Cerebellar cortex (tissue), 1 donor: ENCODE results near the gene BFSP2.

ENCODE experiments used
- DNase-seq: peaks from one replicate; pipeline ENCODE4 v3.0.0-alpha.2; 2015; ENCODE audit warnings: low spot score

BFSP2 gene

DNA sequence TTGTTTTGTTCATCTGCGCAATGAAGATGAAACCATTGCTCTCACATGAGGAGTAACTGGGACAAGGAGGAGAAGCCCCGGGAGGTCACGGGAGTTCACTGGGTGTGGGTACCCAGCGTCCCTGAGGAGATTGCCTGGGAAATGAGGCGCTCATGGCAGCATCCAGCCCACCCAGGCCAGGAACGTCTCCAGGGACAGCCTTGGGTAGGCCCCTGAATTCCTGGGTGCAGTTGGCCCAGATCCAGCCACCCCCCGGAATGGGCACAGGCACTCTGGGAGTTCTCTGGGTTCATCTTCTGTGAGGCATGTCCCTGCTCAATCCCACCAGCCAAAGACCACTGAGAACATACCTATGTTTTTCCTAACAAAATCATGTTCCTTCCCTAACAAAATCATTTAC lies 18.5 kb downstream of the BFSP2 start:
- DNase-seq, result no peak

DNA sequence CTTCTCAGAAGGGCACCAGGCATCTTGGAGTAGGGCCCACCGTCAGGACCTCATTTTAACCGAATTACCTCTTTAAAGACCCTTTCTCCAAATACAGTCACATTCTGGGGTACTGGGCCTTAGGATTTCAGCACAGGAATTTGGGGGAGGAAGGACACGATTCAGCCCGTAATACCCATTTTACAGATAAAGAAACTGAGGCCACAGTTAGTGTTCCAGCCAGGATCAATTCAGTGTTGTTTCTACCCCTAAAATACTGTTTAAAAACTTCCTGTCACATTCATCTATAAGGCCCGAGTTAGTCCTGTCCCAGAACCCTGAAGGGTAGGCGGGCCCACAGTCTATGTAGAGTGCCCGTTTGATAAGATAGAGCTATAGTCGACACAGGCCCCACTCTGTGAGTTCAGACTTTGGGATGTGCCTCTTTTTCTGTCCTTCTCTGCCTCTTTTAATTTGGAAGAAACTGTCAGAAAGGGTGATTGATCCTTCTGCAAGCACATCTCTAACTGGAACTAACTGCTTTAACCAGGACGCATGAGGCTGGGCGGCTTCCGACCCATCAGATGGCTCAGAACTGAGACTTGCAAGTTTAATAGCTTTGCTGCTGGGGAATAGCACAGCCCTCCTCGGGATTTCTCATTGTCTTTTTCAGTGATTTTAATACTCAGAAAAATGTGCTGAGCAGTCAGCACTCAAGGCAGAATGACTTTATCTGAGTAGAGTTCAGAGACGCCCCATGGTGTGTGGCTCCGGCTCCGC lies 19.5 kb downstream of the BFSP2 start:
- no peak for DNase-seq

DNA sequence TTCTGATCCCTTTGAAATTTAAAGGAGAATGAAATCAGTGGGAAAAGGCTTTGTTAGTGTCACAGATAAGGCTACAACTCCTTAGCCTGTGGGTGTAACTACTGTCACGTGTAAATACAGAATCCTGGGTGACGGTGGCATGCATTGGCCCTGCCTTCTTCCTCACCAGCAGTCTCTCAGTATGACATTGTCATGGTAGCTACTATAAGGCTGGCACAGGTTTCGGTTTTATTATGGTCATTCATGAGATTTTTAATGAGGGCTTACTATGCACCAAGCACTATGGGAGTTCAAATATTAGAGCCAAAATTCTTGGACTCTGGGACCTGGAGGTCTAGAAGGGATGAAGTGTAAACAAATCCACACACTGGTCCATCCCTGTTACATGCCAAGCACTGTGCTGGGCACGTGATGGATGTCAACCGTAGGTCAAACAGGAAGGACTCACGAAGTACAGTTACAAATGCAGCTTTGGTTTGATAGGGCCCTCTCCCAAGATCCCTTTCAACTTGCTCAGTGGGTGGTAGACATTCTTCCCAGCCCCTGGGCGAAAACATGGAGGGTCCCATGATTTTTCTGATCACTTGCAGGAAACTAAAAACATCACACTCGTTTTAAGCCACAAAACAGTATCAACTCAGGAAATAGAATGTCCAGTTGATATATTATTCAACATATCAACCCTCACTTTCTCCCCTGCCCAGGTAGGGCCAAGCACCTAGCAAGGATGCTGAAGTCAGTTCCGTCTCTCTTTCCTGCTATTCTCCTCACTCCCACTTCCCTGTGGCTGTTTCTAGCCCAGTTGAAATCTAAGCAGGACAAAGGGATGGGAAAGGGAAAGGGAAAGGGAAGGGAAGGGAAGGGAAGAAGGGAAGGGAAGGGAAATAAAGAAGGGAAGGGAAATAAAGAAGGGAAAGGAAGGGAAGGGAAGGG lies 25.3 kb downstream of the BFSP2 start:
- no peak for DNase-seq

DNA sequence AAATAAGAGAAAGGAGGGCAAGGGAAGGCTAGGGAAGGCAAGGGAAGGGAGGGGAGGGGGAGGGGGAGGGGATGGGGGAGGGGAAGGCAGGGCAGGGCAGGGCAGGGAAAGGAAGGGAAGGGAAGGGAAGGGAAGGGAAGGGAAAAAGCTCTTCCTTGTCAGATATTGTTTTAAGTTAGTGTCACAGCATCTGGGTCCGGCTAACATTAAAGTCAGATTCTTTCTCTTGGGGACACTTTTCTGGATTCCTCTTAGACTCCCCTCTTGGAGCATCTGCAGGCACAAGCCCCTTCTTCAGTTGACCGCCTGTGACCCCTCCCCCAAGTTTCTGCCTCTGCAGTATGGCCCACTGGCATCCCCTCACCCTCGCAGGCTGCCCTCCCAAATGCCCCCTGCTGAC lies 26.0 kb downstream of the BFSP2 start:
- no peak for DNase-seq

DNA sequence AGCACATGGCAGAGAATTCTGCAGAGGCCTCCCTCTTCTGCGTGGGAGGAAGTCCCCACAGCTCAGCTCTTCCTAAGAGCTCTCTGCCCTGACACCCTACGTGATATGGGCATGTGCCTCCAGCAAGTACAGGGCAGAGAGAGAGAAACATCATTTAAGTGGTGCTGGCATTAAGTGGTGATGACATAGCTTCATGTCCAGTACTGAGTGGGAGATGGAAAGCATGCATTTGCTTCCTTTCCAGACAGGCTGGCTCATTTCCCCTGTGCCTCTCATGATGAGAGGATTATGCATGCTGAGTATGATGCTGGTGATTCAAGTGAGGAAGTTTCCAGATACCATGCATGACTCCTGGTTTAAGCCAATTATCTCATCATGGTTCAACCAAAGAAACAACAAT lies 26.9 kb downstream of the BFSP2 start:
- DNase-seq, result no peak

DNA sequence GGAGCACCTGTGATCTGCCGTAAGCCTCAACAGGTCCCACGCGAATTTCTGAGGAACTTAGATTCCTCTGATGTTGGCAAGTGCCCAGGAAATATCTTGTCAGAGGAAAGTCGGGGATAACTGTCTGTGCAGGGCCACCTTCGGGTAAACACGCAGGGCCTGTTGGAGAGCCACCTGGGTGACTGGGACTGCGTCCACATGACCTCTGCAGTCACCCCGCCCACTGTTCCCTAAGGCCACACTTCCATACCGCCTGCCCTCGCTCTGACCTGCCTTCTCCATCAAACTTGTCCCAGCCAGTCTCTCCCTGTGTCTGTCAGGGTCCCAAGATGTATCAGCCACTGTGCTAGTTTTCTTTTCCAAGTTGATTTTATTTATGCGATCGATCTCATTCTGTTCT lies 28.7 kb downstream of the BFSP2 start:
- no peak for DNase-seq

DNA sequence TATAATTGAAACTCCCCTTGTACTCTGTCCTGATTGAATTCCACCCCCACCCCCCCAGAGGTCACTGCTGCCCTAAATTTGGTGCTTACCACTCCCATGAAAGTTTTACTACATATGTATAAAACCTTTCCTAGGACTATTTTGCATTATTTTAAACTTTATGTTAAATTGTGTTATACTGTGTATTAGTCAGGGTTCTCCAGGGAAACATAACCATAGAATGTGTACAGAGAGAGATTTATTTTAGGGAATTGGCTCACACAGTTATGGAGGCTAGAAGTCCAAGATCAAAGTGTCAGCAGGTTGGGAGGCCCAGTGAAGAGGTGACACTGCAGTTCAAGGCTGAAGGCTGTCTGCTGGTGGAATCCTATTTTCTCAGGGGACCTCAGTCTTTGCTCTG lies 29.2 kb downstream of the BFSP2 start:
- no peak for DNase-seq

DNA sequence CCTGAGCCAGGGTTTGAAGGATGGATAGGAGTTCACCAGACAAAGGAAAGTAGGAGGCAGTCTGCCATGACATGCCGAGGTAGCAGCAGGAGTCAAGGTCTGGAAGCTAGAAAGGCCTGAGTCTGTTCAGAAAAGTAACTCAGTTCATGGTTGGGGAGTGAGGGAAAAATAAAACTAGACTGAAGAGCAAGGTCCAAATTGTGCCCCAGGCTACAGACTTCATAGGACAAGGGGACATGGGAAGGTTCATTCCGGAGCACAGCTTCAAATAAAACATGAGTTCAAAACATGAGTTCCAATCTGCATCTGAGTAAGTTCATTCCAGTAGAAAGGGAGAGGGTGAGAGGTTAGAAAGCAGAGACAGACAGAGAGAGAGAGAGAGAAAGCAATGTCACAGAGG lies 39.7 kb downstream of the BFSP2 start:
- no peak for DNase-seq

DNA sequence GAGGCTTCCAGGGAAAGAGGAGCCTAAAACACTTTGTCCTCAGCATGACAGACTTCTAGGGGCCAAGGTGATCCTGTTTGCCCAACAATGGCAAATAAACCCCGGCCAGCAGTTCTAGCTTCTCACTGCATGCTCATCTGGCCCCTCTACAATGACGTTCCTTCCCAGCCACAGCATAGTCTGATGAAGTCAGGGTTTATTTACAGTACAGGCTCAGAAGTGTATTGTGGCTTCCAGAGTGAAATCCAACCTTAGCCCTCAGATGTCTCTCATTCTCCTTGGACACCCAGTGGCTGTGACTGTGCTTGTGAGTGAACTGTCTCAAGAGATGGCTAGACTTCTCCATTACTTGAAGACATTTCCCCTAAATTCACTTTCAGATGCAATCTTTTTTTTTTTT lies 40.8 kb downstream of the BFSP2 start:
- no peak for DNase-seq

DNA sequence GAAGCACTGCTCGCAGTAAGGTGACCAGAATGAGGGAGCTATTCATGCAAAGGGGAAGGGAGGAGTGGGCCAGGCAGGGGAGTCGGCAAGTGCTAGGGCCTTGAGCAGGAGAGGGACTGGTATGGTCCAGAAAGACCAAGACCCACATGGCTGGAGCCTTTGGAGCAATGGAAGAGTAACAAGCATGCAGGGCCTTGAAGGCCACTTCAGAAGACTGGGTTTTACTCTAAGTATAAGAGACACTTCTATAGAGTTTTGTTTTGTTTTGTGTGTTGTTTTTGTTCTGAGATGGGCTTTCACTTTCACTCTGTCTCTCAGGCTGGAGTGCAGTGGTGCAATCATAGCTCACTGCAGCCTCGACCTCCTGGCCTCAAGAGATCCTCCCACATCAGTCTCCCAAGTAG lies 42.0 kb downstream of the BFSP2 start:
- no peak for DNase-seq

DNA sequence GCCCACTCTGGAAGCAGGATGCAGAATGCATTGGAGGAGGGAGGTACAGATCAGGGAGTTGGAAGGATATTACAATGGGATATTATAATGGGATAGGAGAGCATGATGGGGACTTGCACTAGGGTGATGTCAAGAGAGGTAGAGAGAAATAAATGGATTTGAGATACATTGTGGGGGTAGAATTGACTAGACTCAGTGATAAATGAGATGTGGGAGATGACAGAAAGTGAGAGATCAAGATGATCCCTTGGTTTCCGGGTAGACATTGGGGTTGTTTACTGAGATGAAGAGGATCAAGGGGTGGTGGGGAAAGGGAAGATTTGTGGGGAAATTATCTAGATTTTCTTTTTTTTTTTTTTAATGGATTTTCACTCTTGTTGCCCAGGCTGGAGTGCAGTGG lies 42.7 kb downstream of the BFSP2 start:
- DNase-seq, result no peak

DNA sequence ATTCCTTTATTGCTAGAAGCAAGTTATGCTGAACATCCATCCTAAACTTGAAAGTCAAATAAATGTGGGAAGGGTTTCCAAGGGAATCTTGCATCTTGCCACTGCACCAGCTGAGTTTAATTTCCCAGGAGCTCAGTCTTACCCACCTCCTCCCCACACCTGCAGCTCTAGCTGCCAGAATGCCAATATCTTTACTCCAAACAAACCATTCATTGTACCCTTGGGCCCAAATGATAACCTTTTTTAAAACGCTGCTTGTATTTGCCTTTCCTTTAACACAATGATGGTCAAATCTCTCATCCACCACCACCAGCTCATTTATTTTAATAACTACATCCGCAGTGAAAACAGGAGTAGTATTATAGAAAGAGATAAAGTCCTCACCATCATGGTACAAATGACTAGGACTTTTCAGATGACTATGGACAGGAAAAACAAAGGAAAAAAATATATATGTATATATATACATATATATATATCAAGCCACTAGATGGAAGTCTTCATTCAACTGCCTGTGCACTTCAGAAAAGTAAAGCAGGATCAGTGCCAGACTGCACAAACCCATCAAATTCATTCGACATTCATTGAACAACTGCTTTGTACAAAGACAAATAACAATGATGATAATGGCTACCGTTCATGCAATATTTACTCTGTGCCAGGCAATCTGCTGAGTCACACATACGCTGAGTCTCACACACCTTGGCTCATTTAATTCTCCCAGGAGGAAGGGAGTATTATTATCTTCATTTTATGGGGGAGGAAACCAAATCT lies 44.0 kb downstream of the BFSP2 start:
- DNase-seq, result no peak

DNA sequence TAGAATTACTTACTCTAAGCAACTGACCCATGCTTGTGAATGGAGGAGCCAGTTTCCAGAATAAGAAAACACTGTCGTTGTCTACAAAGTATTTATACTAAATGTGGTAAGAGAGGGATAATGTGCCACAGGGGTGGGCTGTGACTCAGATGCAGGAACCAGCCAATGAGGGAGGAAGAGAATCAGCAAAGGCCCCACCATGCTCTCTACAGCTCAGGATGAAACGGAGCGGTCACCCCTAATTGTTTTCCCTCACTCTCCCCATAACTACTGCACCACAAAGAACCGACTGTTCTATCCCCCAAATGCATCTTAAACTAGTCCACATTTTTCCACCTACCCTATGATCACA lies 44.5 kb downstream of the BFSP2 start:
- DNase-seq, result no peak

DNA sequence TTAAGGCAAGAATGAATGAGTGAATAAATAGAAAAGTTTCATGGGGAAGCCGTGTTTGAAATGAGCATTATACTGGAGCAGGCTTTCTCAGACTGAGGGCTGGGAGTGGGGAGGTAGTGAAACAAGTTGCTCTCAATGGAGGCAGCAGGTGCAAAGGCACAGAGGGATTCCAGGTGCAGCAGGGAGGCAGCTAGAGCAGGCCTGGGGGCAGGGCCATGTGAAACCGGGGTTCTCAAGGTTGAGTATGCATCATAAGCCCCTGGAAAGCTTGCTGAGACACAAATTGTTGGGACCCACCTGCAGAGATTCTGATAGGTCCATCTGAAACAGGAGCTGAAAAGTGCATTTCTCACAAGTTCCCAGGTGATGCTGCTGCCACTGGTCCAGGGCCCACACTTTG lies 45.3 kb downstream of the BFSP2 start:
- no peak for DNase-seq

DNA sequence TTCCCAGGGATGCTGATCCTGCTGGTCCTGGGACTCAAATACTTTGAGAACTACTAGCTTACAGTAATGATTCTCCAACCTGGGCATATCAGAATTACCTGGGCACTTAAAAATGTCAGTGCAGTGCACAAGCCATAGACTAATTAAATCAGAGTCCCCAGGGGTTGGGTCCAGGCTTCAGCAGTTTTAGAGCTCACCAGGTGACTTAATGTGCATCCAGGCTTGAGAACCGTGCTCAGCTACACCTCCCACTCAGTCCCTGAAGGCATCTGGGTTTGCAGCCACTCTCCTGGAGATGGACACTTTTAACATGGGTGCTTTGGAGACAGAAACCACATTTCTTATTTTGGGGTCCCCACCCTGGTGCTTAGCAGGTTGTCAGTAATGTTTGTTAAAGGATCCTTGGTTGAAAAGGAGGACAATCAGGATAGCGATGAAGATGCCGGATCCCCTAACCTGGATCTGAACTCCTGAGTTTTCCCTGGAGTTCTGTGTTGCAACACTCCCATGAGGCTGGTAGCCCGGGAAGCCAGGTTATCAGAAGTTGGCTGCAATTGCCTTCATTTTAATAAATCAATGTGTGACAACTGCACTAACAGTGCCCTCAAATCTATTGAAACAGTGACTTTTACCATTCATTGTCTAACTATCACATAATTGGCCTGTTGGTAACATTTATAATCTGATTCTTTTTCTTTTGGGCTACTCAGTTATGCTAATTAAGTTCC lies 48.1 kb downstream of the BFSP2 start:
- DNase-seq, result no peak

DNA sequence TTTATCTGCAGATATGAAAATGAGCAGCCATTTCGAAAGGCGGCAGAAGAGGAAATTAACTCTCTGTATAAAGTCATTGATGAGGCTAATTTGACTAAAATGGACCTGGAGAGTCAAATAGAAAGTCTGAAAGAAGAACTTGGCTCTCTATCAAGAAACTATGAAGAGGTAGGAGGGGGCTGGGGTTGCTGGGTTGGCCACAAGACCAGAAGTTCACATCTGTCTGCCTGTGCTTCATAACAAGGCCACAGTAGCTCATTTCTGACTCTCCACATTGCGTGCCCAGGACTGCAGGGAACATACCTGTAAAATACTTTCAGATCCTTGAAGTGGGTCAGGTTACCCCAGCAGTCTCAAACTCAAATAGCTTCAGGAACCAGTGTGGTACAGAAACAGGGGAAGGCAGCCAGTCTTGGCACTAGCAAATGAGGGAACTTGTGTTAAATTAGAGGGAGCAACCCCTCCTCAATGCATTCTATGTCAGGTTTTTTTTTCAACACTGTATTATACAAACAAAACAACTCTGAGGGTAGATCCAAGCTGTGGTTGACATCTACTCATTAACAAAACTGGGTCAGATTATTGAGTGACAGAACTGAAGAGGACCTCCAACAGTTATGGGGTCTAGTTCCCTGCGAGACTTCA lies 48.7 kb downstream of the BFSP2 start:
- no peak for DNase-seq

DNA sequence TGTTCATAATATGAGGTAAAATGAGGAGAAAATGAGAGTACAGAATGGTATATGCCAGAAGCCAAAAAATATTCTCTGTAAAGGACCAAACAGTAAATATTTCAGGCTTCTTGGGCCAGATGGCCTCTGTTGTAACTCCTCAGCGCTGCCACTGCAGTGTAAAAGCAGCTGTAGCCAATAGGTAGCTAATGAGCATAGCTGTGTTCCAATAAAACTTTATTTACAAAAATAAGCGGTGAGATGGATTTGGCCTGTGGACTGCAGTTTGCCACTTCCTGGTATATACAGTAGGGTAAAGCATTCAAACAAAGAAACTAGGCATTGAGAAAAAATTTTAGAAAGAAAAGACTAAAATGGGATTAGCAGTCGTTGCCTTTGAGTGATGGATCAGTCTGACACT lies 51.5 kb downstream of the BFSP2 start:
- no peak for DNase-seq

DNA sequence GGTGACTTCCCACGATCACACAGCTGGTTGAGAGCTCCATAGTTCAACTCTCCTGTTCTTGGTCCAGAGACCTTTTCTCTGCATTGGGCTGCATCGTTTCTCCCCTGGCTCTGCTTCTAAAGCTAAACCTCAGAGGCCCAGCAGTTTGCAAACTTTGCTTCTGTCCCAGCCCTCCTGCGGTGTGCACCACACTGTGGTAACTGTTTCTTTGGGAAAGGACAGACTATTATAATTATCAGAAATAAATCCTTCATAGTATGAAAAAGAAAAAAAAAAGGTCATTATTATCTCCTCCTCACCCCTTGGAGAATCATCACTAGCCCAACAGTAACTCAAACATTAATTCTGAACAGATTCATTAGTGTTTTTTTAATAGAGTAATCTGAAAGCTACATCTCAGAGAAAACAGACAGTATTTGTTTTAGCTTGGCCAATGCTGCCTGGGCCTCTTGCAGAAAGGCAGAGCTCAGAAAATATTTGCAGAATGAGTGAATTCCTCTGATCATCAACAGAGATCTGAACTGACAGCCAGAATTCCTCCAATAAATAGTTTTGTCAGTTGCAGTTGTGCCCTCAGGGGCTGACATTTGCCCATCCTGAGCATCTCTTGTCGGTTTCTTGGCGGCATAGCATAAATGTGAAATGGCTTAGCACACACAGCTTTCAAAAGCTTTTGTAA lies 52.9 kb downstream of the BFSP2 start:
- DNase-seq, result no peak

DNA sequence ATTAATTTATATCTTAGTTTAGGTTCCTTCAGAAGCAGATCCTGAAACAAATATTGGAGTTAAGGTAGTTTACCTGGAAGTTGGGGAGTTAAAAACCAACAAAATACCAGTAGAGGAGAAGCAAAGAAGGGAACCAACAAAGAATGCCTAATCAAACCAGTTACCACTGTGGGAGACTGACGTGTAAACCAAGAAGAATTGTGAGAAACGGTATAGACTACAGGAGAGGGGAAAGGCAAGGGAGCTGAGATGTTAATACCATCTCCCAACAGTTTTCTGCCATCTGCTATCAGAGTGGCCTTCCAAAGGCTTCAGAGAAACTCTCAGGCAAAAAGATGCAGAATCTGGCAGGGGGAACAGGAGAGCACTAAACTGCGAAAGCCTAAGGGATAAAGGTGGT lies 53.5 kb downstream of the BFSP2 start:
- no peak for DNase-seq

DNA sequence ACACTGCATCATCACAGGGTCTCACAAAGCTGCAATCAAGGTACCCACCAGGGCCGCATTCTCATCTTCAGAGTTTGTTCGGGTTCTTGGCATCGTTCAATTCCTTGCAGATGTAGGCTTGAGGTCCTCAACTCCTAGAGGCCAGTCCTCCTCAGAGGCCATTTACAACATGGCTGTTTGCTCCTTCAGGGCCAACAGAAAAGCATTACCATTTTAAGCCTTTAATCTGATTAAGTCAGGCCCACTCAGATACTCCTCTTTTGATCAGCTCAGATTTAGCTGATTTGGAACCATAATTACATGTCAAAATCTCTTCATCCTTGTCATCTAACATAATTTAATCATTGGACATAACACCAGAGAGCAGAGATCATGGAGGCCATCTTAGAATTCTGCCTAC lies 55.4 kb downstream of the BFSP2 start:
- no peak for DNase-seq

DNA sequence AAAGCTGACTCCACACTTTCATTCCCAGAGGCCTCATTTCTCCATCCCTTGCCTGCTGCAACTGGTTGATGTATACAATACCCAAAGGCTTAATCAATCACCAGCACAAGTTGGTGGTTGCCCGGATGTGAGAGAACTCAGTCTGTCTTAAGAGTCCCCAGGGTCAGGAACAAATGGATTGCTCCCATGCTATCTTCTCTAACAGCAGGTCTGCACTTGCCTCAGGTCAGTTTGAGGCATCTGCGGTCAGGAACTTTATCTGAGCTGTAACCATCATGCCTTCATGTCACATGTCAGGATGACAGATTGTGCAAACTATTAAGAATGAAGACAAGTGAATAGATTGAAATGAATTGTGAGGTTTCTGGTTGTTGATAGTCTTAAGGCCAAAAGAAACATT lies 56.1 kb downstream of the BFSP2 start:
- DNase-seq, result no peak
